Measurements from ENCODE around the gene OXA1L.
"Not testable (repeated sequence)": the region's sequence is repeated elsewhere in the genome, so short reads cannot be mapped to it uniquely, and the experiment has no call there.

Gene OXA1L

GRCh38 chr14:22735096-22735495, 31.4 kb upstream of the OXA1L start:
- DNase-seq (ENCODE audit: insufficient read length, low spot score) (no peak), FAIRE-seq (no peak)
- TF ChIP-seq CTCF (IDR thresholded peaks at IDR 0.05; ENCODE audit: insufficient read depth, missing control alignments), result no peak

- FAIRE-seq; DNase-seq (ENCODE audit: insufficient read length, low spot score): not testable (repeated sequence)
Observed at GRCh38 chr14:22736384-22736783, 30.1 kb upstream of the OXA1L start.

- no peak for TF ChIP-seq CTCF (IDR thresholded peaks at IDR 0.05; ENCODE audit: insufficient read depth, missing control alignments)
- no peak for FAIRE-seq
- DNase-seq (ENCODE audit: insufficient read length, low spot score), result no peak
Observed at GRCh38 chr14:22737052-22737451, 29.4 kb upstream of the OXA1L start.

DNA sequence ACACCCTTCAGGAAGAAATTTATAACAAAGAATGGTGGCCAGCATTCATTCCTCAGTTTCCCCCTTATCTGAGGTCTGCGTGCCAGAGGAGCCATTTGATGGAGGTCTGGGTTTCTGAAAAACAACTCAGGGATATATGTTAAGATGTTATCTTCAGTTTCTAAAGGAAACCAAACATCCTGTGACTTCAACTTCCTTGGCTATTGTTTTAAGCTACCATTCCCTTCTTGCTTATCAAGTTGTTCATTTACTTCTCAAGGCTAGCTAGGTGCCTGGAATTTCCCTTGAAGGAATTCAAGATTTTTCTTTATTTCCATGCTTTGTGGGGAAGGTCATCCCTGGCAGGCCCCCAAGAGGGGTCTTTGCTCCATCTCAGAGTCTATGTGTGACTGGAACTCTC, 27.1 kb upstream of the OXA1L start:
- no peak for FAIRE-seq
- no peak for TF ChIP-seq CTCF (IDR thresholded peaks at IDR 0.05; ENCODE audit: insufficient read depth, missing control alignments)
- no peak for DNase-seq (ENCODE audit: insufficient read length, low spot score)

DNA sequence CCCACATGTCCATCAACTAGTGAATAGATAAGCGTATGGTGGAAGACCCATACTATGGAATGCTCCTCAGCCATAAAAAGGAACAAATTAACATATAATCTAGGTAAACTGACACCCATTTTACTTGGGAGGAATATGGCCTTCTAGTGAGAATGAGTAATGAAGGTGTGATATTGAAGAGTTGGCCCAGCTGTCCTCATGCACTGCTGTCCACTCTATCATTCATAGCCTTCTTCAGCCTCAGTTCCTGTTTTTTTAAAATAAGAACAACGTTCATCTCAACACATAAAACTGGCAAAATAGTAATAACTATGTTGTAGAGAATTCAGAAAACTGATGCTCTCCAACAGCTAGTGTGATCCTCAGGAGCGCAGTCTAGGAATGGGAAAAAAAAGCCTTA, 26.5 kb upstream of the OXA1L start:
- no peak for TF ChIP-seq CTCF (IDR thresholded peaks at IDR 0.05; ENCODE audit: insufficient read depth, missing control alignments)
- no peak for DNase-seq (ENCODE audit: insufficient read length, low spot score)
- FAIRE-seq, result no peak

GRCh38 chr14:22747769-22748168, 18.7 kb upstream of the OXA1L start:
- FAIRE-seq, result no peak
- no peak for DNase-seq (ENCODE audit: insufficient read length, low spot score)

DNA sequence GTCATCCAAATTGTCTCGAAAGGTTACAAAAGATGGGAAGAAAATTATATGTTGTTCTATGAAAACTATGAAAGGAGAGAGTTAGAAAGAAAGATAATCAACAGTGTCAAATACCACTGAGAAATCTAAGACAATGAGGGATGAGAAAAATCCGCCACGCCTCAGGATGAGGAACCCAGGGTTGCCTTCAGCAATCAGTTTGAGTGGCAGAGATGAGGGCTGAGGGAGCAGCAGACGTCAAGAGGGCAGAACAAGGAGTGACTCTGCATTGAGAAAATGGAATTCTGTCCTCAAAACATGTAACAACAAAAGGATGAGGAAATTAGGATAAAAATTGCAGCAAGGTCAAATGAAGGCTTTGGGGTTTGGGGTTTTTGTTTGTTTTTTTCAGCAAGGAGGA, 18.3 kb upstream of the OXA1L start:
- FAIRE-seq, result no peak
- no peak for TF ChIP-seq CTCF (IDR thresholded peaks at IDR 0.05; ENCODE audit: insufficient read depth, missing control alignments)
- DNase-seq (ENCODE audit: insufficient read length, low spot score), result no peak

More at GRCh38 chr14:22747769-22748168, 18.7 kb upstream of the OXA1L start:
- no peak for TF ChIP-seq CTCF (IDR thresholded peaks at IDR 0.05; ENCODE audit: insufficient read depth, missing control alignments)

GRCh38 chr14:22748631-22749068, 17.8 kb upstream of the OXA1L start:
- FAIRE-seq, result no peak
- DNase-seq (ENCODE audit: insufficient read length, low spot score), result no peak
- no peak for TF ChIP-seq CTCF (IDR thresholded peaks at IDR 0.05; ENCODE audit: insufficient read depth, missing control alignments)

Data from D721Med (cell line).